Tibial nerve (tissue), 4 donors: ENCODE results near the gene NDUFC2.

Source experiments
- CTCF ChIP-seq, 5 experiments: fragments of 200-600 bp in 3 of 5; fragments of 450-650 bp in 2 of 5; sonication (generic) in 3 of 5; IDR thresholded peaks; one replicate each; pipeline ENCODE4 v1.5.1; 2016 to 2019; ENCODE audit warnings: antibody characterized with exemption in 5 of 5, mild to moderate bottlenecking in 3 of 5, moderate library complexity in 2 of 5
- EP300 ChIP-seq, 2 donors: sonication (generic); formaldehyde crosslinking; IDR thresholded peaks; one replicate each; pipeline ENCODE4 v1.6.1; 2017; ENCODE audit warnings: antibody characterized with exemption in 2 of 2, mild to moderate bottlenecking in 1 of 2

GRCh38 chr11:78062671-78063070, 17.0 kb downstream of the NDUFC2 start:
- no peak for TF ChIP-seq CTCF (IDR thresholded peaks at IDR 0.05)
- no peak for TF ChIP-seq EP300 (IDR thresholded peaks at IDR 0.05)
